ENCODE results near the gene PTPRK. TPM values are rescaled to one million over a fixed set of nuclear protein-coding genes. Genes with fewer than 3 reads are reported as not detected.

The PTPRK gene
- total and polyA plus RNA-seq, 10 of the 15 experiments (the other 5 are each of a cell fraction or from before 2014, with no cell fraction given): 0.23 to 1.9 (median 0.55) TPM

DNA sequence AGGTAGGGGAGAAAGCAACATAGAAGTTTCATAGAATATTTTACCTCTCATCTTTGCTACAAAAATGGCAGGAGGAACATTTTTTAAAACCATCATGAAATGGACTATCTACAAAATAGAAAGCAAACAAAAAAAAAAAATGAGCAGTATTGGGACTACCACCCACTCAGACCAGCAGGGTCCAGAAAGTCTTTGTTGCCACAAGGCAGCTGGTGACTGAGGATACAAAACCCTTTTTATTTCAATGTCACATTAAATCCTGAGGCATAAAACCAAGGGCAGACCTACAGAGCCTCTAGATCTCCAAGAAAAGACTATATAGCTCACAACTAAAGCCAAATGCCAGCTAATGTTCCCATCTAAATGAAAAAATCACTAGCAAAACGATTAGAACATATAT lies 282.2 kb downstream of the PTPRK start:
- H3K4me1 ChIP-seq (ENCODE audit: control insufficient read depth, insufficient read depth, low read length): no peaks in the 10 kb centered on the region
- ChIA-PET RAD21 (ENCODE audit: unreplicated experiment) (interaction anchor here (0.7 kb wide), 1 partner anchor 45 kb away, joined by 4 read pairs; no protein-coding TSS in a partner anchor), CTCF (no interaction called here), POLR2A (no interaction called here), SMC1A (ENCODE audit: uncharacterized antibody, unreplicated experiment) (no interaction called here)
- ATAC-seq: no peak
- no peak overlapping the region for H3K4me2 ChIP-seq (ENCODE audit: control insufficient read depth, insufficient read depth)
- H2AFZ ChIP-seq (ENCODE audit: control insufficient read depth, low read depth, low read length): no peak overlapping the region
- no peaks in the 10 kb centered on the region for H3K79me2 ChIP-seq (ENCODE audit: control insufficient read depth, insufficient read depth, low read length)
- H3K4me3 ChIP-seq: no peak overlapping the region
- in situ Hi-C loops (cut with MboI) (no loop called here), intact Hi-C loops (cut with micrococcal nuclease; ENCODE audit: unreplicated experiment) (no loop called here)
- no peak overlapping the region for H3K9ac ChIP-seq (ENCODE audit: control insufficient read depth, insufficient read depth, low read length)
- BruUV-seq (replicated peaks): no TSS peak
- no peaks in the 10 kb centered on the region for H4K20me1 ChIP-seq (ENCODE audit: control insufficient read depth, insufficient read depth)
- TF ChIP-seq EZH2 (IDR thresholded peaks at IDR 0.05; ENCODE audit: borderline replicate concordance, control insufficient read depth, low read depth, low read length) (no peak), LARP7 (IDR thresholded peaks at IDR 0.05) (no peak), IKZF2 (IDR thresholded peaks at IDR 0.05) (no peak)
- TF ChIP-seq, protein P1, sequence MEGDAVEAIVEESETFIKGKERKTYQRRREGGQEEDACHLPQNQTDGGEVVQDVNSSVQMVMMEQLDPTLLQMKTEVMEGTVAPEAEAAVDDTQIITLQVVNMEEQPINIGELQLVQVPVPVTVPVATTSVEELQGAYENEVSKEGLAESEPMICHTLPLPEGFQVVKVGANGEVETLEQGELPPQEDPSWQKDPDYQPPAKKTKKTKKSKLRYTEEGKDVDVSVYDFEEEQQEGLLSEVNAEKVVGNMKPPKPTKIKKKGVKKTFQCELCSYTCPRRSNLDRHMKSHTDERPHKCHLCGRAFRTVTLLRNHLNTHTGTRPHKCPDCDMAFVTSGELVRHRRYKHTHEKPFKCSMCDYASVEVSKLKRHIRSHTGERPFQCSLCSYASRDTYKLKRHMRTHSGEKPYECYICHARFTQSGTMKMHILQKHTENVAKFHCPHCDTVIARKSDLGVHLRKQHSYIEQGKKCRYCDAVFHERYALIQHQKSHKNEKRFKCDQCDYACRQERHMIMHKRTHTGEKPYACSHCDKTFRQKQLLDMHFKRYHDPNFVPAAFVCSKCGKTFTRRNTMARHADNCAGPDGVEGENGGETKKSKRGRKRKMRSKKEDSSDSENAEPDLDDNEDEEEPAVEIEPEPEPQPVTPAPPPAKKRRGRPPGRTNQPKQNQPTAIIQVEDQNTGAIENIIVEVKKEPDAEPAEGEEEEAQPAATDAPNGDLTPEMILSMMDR (IDR thresholded peaks at IDR 0.05 in 2 of 3, conservative IDR thresholded peaks at IDR 0.05 in 1 of 3; ENCODE audit: control insufficient read depth in 2 of 3, extremely low read depth in 1 of 3, insufficient read depth in 1 of 3, low read depth in 3 of 3, low read length in 3 of 3): no peak
- TF ChIP-seq, protein P2, sequence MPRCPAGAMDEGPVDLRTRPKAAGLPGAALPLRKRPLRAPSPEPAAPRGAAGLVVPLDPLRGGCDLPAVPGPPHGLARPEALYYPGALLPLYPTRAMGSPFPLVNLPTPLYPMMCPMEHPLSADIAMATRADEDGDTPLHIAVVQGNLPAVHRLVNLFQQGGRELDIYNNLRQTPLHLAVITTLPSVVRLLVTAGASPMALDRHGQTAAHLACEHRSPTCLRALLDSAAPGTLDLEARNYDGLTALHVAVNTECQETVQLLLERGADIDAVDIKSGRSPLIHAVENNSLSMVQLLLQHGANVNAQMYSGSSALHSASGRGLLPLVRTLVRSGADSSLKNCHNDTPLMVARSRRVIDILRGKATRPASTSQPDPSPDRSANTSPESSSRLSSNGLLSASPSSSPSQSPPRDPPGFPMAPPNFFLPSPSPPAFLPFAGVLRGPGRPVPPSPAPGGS (IDR thresholded peaks at IDR 0.05; ENCODE audit: borderline replicate concordance, insufficient read depth, low read depth, low read length, poor library complexity, severe bottlenecking): no peak
- H3K9me3 ChIP-seq (replicated peaks; ENCODE audit: control insufficient read depth, insufficient read depth, low read length): no peaks in the 10 kb centered on the region
- no peak overlapping the region for H3K27ac ChIP-seq (ENCODE audit: control insufficient read depth, insufficient read depth)
- no peaks in the 10 kb centered on the region for H3K27me3 ChIP-seq (replicated peaks in 1 of 2; ENCODE audit: control insufficient read depth in 2 of 2, insufficient read depth in 2 of 2, low read length in 1 of 2)
- WGBS (ENCODE audit: insufficient coverage, insufficient replicate concordance, low lambda C conversion rate, missing lambda C conversion rate): 28% methylated on average over 1 of the region's 1 CpG
- H3K36me3 ChIP-seq (ENCODE audit: control insufficient read depth in 2 of 2, insufficient read depth in 2 of 2, low read length in 1 of 2): no peaks in the 10 kb centered on the region
- FAIRE-seq: no peak
- DNase-seq (ENCODE audit: low read depth, low spot score): no peak

Data from GM12878 (cell line).